H1 (cell line): ENCODE data around the gene ITGB2. TPM values are rescaled to one million over a fixed set of nuclear protein-coding genes. Genes with fewer than 3 reads are reported as not detected.

Experiments used
- CHD7 ChIP-seq: fragments of 300-600 bp; sonication (generic); IDR thresholded peaks from 2 replicates; pipeline ENCODE4 v1.7.1; 2012; ENCODE audit warnings: low read length, moderate library complexity, mild to moderate bottlenecking, inconsistent platforms; ENCODE audit not compliant: insufficient replicate concordance
- EZH2 ChIP-seq: fragments of 200-600 bp; sonication (generic); IDR thresholded peaks from 2 replicates; pipeline ENCODE4 v1.7.1; 2012; ENCODE audit warnings: low read depth, mild to moderate bottlenecking, moderate library complexity, low read length, inconsistent platforms; ENCODE audit not compliant: severe bottlenecking
- PHF8 ChIP-seq: fragments of 200-600 bp; sonication (generic); conservative IDR thresholded peaks from 2 replicates; pipeline ENCODE4 v1.7.1; 2012; ENCODE audit warnings: low read depth, mild to moderate bottlenecking, inconsistent platforms, low read length, moderate library complexity
- RAD21 ChIP-seq, 2 experiments: IDR thresholded peaks in 1 of 2; conservative IDR thresholded peaks in 1 of 2; 2 replicates each; pipeline ENCODE4 v1.6.1; 2011; ENCODE audit warnings: low read depth in 2 of 2, low read length in 2 of 2, improper control_type of control experiment in 1 of 2, inconsistent platforms in 1 of 2, mild to moderate bottlenecking in 1 of 2, moderate library complexity in 1 of 2
- TAF7 ChIP-seq: optimal IDR thresholded peaks from 2 replicates; pipeline ENCODE3; 2011; ENCODE audit warnings: low read depth, mild to moderate bottlenecking, inconsistent platforms, low read length, moderate library complexity, borderline replicate concordance
- TEAD4 ChIP-seq: IDR thresholded peaks from 2 replicates; pipeline ENCODE4 v1.6.1; 2012; ENCODE audit warnings: low read depth, low read length, inconsistent platforms, mixed read lengths
- polyA plus RNA-seq, 7 experiments: library from polyadenylated mRNA; depleted of rRNA in 3 of 7; stranded (reverse) in 5 of 7; unstranded in 2 of 7; fragments of >200 nt in 5 of 7; fragments of 200-250 nt in 2 of 7; gene quantifications; 1 replicate in 5 of 7; 2 replicates in 1 of 7; 4 replicates in 1 of 7; pipeline versions ENCODE4 v1.2.1 to v1.2.3, GENCODE V29; 2011 to 2013; ENCODE audit warnings: missing spikeins in 2 of 7, mixed read lengths in 2 of 7
- total RNA-seq: library from RNA; stranded (reverse); fragmentation: NEBNext Ultra II Directional; extraction: Animal tissue kit (Norgen Biotek cat#: 25700); gene quantifications from 2 replicates; pipeline ENCODE4 v1.2.1, GENCODE V29; 2021

ITGB2 gene
- total and polyA plus RNA-seq, 2 of the 8 experiments (the other 6 are each of a cell fraction or from before 2014, with no cell fraction given): 0.24 to 0.63 TPM

- no peak for TF ChIP-seq TEAD4
- TF ChIP-seq PHF8: no peak
- no peak for TF ChIP-seq CHD7
- TF ChIP-seq TAF7: no peak
- no peak for TF ChIP-seq EZH2
- no peak for TF ChIP-seq RAD21 (IDR thresholded peaks at IDR 0.05 in 1 of 2, conservative IDR thresholded peaks at IDR 0.05 in 1 of 2; ENCODE audit: low read depth in 2 of 2, low read length in 2 of 2)
- TF ChIP-seq, all 59 proteins: peak for 0
Observed at GRCh38 chr21:44960141-44961092, 39.7 kb upstream of the ITGB2 start (continued).
